Coronary artery (tissue), 2 donors: ENCODE measurements around the gene CTNNA2.
"Not testable (repeated sequence)": the region's sequence is repeated elsewhere in the genome, so short reads cannot be mapped to it uniquely, and the experiment has no call there.

Experiments used
- DNase-seq: peaks from one replicate; pipeline ENCODE4 v3.0.0-alpha.2; 2017; ENCODE audit warnings: low spot score
- H3K27ac ChIP-seq, 2 donors: fragments of 200-600 bp; sonication (generic); one replicate each; pipeline ENCODE4 v1.5.1; 2016 to 2019
- H3K4me3 ChIP-seq: fragments of 200-600 bp; sonication (generic); 2 replicates; pipeline ENCODE4 v1.5.1; 2016; ENCODE audit warnings: mild to moderate bottlenecking, moderate library complexity
- TF ChIP-seq, protein P1 (sequence below): fragments of 200-600 bp; sonication (generic); IDR thresholded peaks from one replicate; pipeline ENCODE4 v1.5.1; 2019; ENCODE audit warnings: antibody characterized with exemption

Gene CTNNA2

DNA sequence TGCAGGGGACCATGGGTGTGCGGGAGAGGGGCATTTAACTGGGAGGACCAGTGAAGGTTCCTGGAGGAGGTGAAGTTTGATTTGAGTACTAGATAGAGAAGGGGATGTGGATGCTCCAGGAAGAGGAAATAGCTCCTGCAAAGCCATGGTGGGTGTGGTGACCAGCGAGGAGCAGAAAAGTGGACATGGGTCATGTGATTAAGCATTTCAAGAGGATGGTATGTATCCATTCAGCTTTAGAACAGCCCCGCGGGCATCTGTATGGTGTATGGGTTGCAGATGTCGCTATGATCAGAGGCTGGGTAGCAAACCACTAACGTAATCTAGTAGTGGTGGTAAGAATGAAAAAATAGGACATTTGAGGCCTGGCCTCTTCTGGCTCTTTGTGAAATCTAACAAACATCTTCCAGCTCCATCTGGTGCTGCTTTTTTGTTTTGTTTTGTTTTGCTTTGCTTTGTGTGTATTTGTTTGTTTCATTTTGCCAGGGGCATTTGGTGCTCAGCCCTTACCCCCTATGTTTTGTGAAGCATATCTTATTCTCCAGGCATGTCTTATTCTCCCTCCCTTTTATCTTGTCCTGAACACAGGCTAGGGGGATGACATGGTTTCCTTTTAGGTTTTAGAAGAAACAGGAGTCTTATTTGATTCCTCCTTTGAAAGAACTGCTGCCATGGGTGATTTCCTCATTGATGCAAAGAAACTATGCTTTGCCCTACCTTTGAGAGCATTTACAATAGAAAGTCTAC, 565.6 kb downstream of the CTNNA2 start:
- TF ChIP-seq, protein P1, sequence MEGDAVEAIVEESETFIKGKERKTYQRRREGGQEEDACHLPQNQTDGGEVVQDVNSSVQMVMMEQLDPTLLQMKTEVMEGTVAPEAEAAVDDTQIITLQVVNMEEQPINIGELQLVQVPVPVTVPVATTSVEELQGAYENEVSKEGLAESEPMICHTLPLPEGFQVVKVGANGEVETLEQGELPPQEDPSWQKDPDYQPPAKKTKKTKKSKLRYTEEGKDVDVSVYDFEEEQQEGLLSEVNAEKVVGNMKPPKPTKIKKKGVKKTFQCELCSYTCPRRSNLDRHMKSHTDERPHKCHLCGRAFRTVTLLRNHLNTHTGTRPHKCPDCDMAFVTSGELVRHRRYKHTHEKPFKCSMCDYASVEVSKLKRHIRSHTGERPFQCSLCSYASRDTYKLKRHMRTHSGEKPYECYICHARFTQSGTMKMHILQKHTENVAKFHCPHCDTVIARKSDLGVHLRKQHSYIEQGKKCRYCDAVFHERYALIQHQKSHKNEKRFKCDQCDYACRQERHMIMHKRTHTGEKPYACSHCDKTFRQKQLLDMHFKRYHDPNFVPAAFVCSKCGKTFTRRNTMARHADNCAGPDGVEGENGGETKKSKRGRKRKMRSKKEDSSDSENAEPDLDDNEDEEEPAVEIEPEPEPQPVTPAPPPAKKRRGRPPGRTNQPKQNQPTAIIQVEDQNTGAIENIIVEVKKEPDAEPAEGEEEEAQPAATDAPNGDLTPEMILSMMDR, result no peak
- DNase-seq, result no peak
- H3K4me3 ChIP-seq, result no peak overlapping the region
- H3K27ac ChIP-seq, result no peak overlapping the region

DNA sequence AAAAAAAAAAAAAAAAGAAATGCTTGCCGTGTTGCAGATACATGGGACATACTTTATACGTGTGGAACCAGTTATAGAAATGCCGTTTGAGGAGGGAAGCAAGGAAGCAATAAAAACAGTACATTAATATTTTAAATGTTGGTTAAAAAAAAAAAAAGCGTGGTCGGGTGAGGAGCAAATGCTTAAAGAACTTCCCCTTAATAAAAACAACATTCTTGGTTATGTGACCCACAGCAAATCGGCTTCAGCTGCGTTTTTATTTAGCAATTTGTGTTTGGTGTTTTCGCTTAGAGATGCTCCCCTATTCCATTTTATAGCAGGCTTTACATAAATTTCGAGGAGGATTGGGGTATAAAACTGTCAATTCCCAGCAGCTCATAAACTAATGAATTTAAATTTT, 568.1 kb downstream of the CTNNA2 start:
- DNase-seq, result no peak
- H3K27ac ChIP-seq, result no peak overlapping the region
- H3K4me3 ChIP-seq, result no peak overlapping the region
- TF ChIP-seq, protein P1, result no peak

GRCh38 chr2:80086831-80087230, 574.0 kb downstream of the CTNNA2 start:
- no peak for DNase-seq
- Histone ChIP-seq H3K27ac (no peak overlapping the region), H3K4me3 (no peak overlapping the region)
- TF ChIP-seq, protein P1, result no peak

DNA sequence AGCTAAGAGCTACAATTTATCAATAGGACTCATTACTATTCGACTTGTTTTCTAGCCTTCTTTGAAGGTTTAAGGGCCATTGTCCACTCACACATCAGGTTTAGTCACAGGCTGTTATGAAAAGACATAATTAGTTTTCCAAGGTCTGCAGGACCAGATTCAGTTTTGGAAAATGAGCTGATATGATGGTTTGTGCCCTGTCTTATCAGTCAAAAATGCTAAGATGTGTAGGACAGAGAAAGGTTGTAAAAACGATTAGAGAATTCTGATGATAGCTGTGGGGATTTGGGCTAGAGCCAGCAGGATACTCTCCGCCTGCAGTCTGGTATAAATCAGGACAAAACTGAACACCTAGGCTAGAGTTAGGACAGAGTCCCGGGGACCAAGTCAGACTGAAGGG, 578.4 kb downstream of the CTNNA2 start:
- TF ChIP-seq, protein P1, result no peak
- H3K27ac ChIP-seq, result no peak overlapping the region

DNA sequence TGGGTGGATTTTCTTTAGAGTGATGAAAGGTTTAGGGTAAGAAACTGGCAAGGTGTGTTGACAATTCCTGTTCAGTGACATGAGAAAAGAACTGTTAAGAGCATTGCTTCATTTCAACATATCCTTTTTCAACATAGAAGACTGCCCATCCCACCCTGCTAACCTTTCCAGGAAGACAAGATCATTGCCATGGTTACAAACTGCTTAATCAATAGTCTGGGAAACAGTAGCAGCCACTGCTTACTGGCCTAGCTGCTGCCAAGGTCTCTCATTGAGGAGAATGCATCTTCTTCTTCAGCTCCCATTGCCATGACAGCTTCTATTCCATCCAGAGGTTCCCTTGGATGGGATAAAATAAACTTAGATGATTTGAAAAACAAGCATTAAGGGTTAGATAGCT, 579.6 kb downstream of the CTNNA2 start:
- no peak overlapping the region for H3K27ac ChIP-seq
- TF ChIP-seq, protein P1, result no peak
- no peak overlapping the region for H3K4me3 ChIP-seq
- DNase-seq, result no peak

More for the DNA sequence above, 578.4 kb downstream of the CTNNA2 start:
- H3K4me3 ChIP-seq, result no peak overlapping the region
- DNase-seq, result no peak

DNA sequence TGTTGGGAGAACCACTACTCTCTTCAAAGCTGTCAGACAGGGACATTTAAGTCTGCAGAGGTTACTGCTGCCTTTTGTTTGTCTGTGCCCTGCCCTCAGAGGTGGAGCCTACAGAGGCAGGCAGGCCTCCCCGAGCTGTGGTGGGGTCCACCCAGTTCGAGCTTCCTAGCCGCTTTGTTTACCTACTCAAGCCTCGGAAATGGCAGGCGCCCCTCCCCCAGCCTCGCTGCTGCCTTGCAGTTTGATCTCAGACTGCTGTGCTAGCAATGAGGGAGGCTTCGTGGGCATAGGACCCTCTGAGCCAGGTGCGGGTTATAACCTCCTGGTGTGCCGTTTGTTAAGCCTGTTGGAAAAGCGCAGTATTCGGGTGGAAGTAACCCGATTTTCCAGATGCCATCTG, 585.7 kb downstream of the CTNNA2 start:
- H3K27ac ChIP-seq, result not testable (repeated sequence)

DNA sequence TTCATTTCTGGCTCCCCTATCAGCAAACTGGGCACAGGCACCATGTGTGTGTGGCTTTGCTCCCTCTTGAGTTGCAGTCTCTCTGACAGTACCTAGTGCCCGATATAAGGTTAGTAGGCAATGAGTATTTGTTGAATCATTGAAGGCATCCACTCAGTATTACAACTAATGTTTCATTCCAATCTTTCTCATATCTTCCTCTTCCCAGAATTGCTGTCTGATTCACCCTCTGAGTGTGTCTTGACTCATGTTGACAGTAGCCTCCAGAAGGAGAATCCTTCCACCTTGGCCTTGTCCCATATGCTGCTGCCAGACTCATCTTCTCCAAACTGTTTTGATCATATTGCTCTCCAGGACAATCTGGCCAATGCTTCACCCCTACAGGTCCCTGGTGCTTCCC, 589.2 kb downstream of the CTNNA2 start:
- TF ChIP-seq, protein P1, result no peak

More for the DNA sequence above, 585.7 kb downstream of the CTNNA2 start:
- DNase-seq, H3K4me3 ChIP-seq: not testable (repeated sequence)

More for the DNA sequence above, 589.2 kb downstream of the CTNNA2 start:
- Histone ChIP-seq H3K4me3 (no peak overlapping the region), H3K27ac (no peak overlapping the region)
- DNase-seq, result no peak
